OCI-LY7 (cell line): ENCODE data around the gene PRKG1. TPM values are rescaled to one million over a fixed set of nuclear protein-coding genes. Genes with fewer than 3 reads are reported as not detected.

Experiments used
- BruUV-seq: library from RNA; stranded (reverse); fragments of 400-500 nt; replicated peaks from 2 replicates; lab custom pipeline; 2021; lab: Mats Ljungman, UMichigan
- CTCF ChIA-PET: fragments of 300-600 bp; sonication (Branson Sonifier 250); formaldehyde crosslinking; loops from one replicate; lab custom pipeline; 2022; ENCODE audit warnings: antibody characterized with exemption; ENCODE audit not compliant: unreplicated experiment; lab: Charles Lee
- POLR2A ChIA-PET: fragments of 300-600 bp; sonication (Branson Sonifier 250); formaldehyde crosslinking; loops from one replicate; lab custom pipeline; 2022; ENCODE audit warnings: antibody characterized with exemption; lab: Charles Lee
- DNase-seq: peaks from one replicate; pipeline ENCODE4 v3.0.0-alpha.2; 2015; ENCODE audit warnings: low spot score
- H2AFZ ChIP-seq: fragments of 200-600 bp; sonication (generic), shearing (Covaris generic); 2 replicates; pipeline ENCODE4 v1.6.1; 2014; ENCODE audit warnings: mild to moderate bottlenecking, antibody characterized with exemption, low read length, moderate library complexity
- H3K27ac ChIP-seq: fragments of 200-600 bp; sonication (generic); 2 replicates; pipeline ENCODE4 v1.5.1; 2014; ENCODE audit warnings: mixed run types, low read depth, mild to moderate bottlenecking, moderate library complexity, low read length, inconsistent platforms; ENCODE audit not compliant: poor library complexity, severe bottlenecking
- H3K36me3 ChIP-seq: fragments of 200-600 bp; sonication (generic); 2 replicates; pipeline ENCODE4 v1.6.1; 2014; ENCODE audit warnings: mild to moderate bottlenecking, antibody characterized with exemption, low read length, moderate library complexity, mixed read lengths; ENCODE audit not compliant: insufficient read depth
- H3K4me1 ChIP-seq: fragments of 200-600 bp; sonication (generic); 2 replicates; pipeline ENCODE4 v1.5.1; 2014; ENCODE audit warnings: mild to moderate bottlenecking, low read length; ENCODE audit not compliant: insufficient read depth, poor library complexity, severe bottlenecking
- H3K4me2 ChIP-seq: fragments of 200-600 bp; sonication (generic); 2 replicates; pipeline ENCODE4 v1.6.1; 2014; ENCODE audit warnings: mild to moderate bottlenecking, low read length
- H3K4me3 ChIP-seq: fragments of 200-600 bp; sonication (generic); 2 replicates; pipeline ENCODE4 v1.5.1; 2014; ENCODE audit warnings: mild to moderate bottlenecking, low read depth, low read length; ENCODE audit not compliant: poor library complexity, severe bottlenecking
- H3K79me2 ChIP-seq: fragments of 200-600 bp; sonication (generic); 2 replicates; pipeline ENCODE4 v1.6.1; 2016; ENCODE audit warnings: low read depth, mild to moderate bottlenecking, low read length, moderate library complexity, mixed read lengths; ENCODE audit not compliant: insufficient read depth
- H3K9me2 ChIP-seq: fragments of 200-600 bp; sonication (generic); 2 replicates; pipeline ENCODE4 v1.6.1; 2016; ENCODE audit warnings: mild to moderate bottlenecking, low read length, mixed read lengths; ENCODE audit not compliant: insufficient read depth
- H3K9me3 ChIP-seq: fragments of 200-600 bp; sonication (generic); 2 replicates; pipeline ENCODE4 v1.6.1; 2014; ENCODE audit warnings: mild to moderate bottlenecking, mixed run types, low read length, mixed read lengths
- H4K20me1 ChIP-seq: fragments of 200-600 bp; sonication (generic); 2 replicates; pipeline ENCODE4 v1.6.1; 2014; ENCODE audit warnings: mild to moderate bottlenecking, antibody characterized with exemption, low read length, moderate library complexity, mixed read lengths; ENCODE audit not compliant: insufficient read depth
- EZH2phosphoT487 ChIP-seq: fragments of 200-600 bp; sonication (generic); IDR thresholded peaks from 2 replicates; pipeline ENCODE4 v1.6.1; 2018; ENCODE audit warnings: low read depth, borderline replicate concordance, mild to moderate bottlenecking, mixed run types, antibody characterized with exemption, low read length, moderate library complexity, mixed read lengths
- intact Hi-C: fragments of 100-400 bp; cut with micrococcal nuclease; formaldehyde crosslinking; loops from one replicate; pipeline ENCODE4 v1.10.0; 2022; ENCODE audit not compliant: unreplicated experiment
- total RNA-seq, 2 experiments: library from RNA; depleted of rRNA in 1 of 2; stranded (reverse); fragments of >200 nt in 1 of 2; shearing (Covaris generic) in 1 of 2; gene quantifications; 2 replicates each; pipeline ENCODE4 v1.2.3, GENCODE V29; 2014 to 2022
- TF ChIP-seq, protein P1 (sequence below): fragments of 200-600 bp; sonication (generic); conservative IDR thresholded peaks from 2 replicates; pipeline ENCODE4 v1.5.1; 2014; ENCODE audit warnings: mild to moderate bottlenecking, antibody characterized with exemption, low read length, moderate library complexity, mixed read lengths

The PRKG1 gene
- total RNA-seq, 2 experiments from 2014 or later: not detected

DNA sequence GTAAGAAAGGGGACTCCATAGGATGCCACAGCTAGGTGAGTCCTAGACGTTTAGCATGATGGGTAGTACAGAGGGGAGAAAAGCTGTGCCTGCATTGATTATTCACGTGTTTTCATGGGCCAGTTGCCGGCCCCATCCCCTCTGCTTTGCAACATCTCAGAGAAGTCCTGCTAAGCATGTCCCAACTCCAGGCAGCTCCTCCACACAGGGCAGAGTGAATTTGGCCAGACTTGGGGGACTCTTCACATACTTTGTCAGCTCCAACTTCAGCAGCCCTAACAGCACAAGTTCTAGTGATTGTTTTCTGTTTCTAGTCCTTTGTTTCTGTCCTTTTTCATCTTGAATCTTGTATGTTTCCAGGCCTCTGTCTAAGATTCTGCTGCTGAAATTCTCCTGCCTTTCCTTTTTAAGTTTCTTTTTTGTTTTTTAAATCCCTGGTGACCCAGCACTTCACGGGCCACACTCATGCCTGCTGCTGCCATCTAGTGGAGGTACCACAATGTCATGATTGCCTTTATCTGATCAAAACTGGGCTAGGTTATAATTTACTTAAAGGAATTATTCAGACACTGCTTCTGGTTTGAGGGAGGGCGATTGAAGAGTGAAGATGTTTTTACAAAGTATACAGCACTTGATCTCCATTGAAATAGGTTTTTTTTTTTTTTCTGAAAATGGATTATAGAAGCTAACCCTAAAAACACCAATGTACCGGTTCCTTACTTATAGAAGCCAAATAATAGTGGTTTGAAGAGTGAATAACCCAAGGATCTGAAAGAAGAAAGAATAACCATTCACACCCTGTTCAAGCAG, 348.2 kb downstream of the PRKG1 start:
- Histone ChIP-seq H3K9me3 (no peaks in the 10 kb centered on the region), H3K9me2 (no peaks in the 10 kb centered on the region), H3K27ac (no peak overlapping the region), H3K4me3 (no peak overlapping the region), H3K36me3 (no peaks in the 10 kb centered on the region), H4K20me1 (no peaks in the 10 kb centered on the region), H2AFZ (no peak overlapping the region), H3K79me2 (no peaks in the 10 kb centered on the region), H3K4me2 (no peak overlapping the region), H3K4me1 (no peaks in the 10 kb centered on the region)
- ChIA-PET CTCF (no interaction called here), POLR2A (interaction anchor here (0.7 kb wide), 1 partner anchor 571 kb away, joined by 6 read pairs; no protein-coding TSS in a partner anchor)
- TF ChIP-seq, protein P1, sequence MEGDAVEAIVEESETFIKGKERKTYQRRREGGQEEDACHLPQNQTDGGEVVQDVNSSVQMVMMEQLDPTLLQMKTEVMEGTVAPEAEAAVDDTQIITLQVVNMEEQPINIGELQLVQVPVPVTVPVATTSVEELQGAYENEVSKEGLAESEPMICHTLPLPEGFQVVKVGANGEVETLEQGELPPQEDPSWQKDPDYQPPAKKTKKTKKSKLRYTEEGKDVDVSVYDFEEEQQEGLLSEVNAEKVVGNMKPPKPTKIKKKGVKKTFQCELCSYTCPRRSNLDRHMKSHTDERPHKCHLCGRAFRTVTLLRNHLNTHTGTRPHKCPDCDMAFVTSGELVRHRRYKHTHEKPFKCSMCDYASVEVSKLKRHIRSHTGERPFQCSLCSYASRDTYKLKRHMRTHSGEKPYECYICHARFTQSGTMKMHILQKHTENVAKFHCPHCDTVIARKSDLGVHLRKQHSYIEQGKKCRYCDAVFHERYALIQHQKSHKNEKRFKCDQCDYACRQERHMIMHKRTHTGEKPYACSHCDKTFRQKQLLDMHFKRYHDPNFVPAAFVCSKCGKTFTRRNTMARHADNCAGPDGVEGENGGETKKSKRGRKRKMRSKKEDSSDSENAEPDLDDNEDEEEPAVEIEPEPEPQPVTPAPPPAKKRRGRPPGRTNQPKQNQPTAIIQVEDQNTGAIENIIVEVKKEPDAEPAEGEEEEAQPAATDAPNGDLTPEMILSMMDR: peak; percentile 85
- TF ChIP-seq EZH2phosphoT487: no peak
- peak; percentile 23 for DNase-seq
- no TSS peak for BruUV-seq
- intact Hi-C loops: no loop called here

DNA sequence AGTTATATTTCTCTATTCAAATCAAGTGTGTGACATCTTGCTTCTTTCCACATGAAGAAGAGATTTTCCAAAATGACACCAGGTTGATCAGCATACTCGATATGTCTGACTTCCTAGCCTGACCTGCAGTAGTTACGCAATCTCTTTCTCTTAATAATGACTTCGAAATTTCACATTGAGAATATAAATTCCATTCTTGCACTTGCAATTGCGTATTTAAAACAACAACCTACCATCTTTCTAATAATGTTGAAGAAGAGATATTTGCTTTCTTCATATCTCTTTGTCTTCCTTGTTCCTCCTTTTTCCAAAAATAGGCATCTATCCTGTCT, 348.8 kb downstream of the PRKG1 start:
- Histone ChIP-seq H3K4me2 (no peak overlapping the region), H3K9me2 (no peaks in the 10 kb centered on the region), H3K4me1 (no peaks in the 10 kb centered on the region), H3K36me3 (no peaks in the 10 kb centered on the region), H3K4me3 (no peak overlapping the region), H4K20me1 (no peaks in the 10 kb centered on the region), H2AFZ (no peak overlapping the region), H3K79me2 (no peaks in the 10 kb centered on the region), H3K27ac (no peak overlapping the region), H3K9me3 (no peaks in the 10 kb centered on the region)
- intact Hi-C loops: no loop called here
- no TSS peak for BruUV-seq
- no peak for DNase-seq
- POLR2A ChIA-PET: interaction anchor here (0.7 kb wide), 1 partner anchor 571 kb away, joined by 6 read pairs; no protein-coding TSS in a partner anchor
- no peak for TF ChIP-seq EZH2phosphoT487
- TF ChIP-seq, protein P1: no peak
- CTCF ChIA-PET: no interaction called here

- DNase-seq: no peak
- CTCF ChIA-PET: no interaction called here
- Histone ChIP-seq H3K79me2 (no peaks in the 10 kb centered on the region), H3K27ac (no peak overlapping the region), H3K36me3 (no peaks in the 10 kb centered on the region), H3K4me3 (no peak overlapping the region), H4K20me1 (no peaks in the 10 kb centered on the region), H3K4me2 (no peak overlapping the region), H2AFZ (no peak overlapping the region), H3K4me1 (no peaks in the 10 kb centered on the region), H3K9me2 (no peaks in the 10 kb centered on the region), H3K9me3 (no peaks in the 10 kb centered on the region)
- intact Hi-C loops: no loop called here
- TF ChIP-seq EZH2phosphoT487: no peak
- TF ChIP-seq, protein P1: no peak
- POLR2A ChIA-PET: no interaction called here
- no TSS peak for BruUV-seq
Measured at GRCh38 chr10:51425431-51425830, 351.1 kb downstream of the PRKG1 start.
